SHP77 treated with DMSO at 0.1 percent for 48 hours (cell line): ENCODE measurements around the gene TMEM273.

Source experiments
- DNase-seq: peaks from one replicate; lab custom pipeline; 2025; lab: John Stamatoyannopoulos, UW

The TMEM273 gene, protein sequence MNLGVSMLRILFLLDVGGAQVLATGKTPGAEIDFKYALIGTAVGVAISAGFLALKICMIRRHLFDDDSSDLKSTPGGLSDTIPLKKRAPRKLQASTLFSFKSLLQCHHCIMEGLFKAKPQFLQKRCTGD

DNA sequence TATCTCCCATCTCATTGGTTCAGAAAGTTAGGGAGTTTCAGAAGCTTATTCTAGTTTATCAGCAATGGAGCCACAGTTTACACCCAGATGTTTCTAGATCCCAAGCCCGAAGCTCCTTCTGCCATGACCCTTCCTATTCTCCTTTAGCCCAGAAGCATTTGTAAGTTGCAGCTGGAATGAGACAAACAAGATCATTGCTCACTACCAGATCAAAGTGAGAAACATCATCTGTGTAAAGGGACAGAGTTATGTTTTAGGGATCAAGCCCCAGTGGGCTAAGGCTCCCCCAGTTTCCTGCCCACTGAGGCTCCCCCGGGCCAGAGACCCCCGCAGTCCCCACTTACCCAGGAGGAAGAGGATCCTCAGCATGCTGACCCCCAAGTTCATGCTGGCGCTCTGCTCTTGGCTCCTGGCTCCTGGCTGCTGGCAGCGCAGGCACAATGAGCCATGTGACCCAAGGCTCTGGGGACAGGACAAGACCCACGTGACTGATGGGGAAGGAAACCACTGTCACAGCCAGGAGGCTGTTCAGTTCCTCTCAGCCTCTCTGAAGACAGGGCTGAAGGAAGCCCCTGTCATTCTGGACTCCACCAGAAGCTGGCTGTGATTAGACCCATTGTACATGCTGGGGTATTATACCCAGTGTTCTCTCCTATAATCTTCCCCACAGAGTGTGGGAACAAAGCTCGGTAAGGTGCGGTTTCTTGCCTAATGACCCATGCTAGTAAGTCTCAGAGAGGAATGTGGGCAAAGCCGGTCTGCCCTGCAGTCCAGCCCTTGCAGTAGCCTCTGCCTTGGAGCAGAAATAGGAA, at the start of gene TMEM273:
TMEM273 (minus strand) TSS at position 442 of the 812 bp plus-strand sequence; CDS start at position 387, 55 bp downstream.
- no peak for DNase-seq

- DNase-seq: no peak
Observed at GRCh38 chr10:49237985-49238384, 49.8 kb upstream of the TMEM273 start.

DNA sequence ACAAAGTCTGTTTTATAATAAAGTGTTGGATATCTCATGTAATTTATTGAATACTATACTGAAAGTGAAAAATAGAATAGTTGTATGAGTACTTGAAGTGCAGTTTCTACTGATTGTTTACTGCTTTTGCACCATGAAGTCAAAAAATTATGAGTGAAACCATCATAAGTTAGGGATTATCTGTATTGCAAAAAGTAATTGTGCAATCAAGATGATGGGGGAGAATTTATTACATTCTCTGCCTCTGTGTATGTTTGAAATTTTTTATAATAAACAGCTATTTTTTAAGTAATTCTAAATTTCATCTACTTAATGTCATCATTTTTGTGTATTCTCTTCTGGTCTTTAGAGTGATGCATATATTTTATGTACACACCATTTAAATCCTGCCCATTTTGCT, 47.2 kb upstream of the TMEM273 start:
- DNase-seq: no peak

DNA sequence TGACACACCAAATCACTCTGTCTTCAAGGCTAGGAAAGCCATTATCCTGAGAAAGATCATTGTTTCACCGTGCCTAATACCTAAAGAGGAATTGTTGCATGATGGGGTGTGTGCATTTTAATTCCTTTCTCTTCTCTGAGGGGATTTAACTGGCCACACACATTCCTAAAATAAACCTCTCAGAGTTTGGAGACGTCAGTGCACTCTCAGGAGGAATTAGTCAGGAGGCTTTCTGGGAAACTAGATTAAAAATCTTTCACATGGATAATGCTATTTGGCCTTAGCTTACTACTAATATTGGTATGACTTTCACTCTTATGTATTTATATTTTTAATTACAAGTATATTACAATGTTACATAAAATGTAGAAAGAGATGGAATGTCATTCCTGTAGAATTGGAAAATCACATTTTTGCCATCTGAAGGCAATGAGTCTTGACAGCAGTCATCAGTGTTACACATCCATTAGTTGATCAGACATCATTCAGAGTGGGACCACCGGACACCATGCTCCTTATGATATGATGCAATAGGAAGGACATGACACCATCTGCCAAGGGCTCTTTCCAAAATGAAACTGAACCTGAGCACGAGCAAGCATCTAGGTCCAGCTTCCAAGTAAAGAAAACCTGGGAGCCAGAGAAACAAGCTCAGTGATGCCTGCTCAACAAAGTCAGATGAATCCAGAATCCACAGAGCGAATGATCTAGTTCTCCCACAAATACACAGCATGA, 43.1 kb upstream of the TMEM273 start:
- DNase-seq: no peak

- no peak for DNase-seq
Observed at GRCh38 chr10:49230004-49230403, 41.8 kb upstream of the TMEM273 start.

GRCh38 chr10:49228677-49229076, 40.5 kb upstream of the TMEM273 start:
- no peak for DNase-seq

DNA sequence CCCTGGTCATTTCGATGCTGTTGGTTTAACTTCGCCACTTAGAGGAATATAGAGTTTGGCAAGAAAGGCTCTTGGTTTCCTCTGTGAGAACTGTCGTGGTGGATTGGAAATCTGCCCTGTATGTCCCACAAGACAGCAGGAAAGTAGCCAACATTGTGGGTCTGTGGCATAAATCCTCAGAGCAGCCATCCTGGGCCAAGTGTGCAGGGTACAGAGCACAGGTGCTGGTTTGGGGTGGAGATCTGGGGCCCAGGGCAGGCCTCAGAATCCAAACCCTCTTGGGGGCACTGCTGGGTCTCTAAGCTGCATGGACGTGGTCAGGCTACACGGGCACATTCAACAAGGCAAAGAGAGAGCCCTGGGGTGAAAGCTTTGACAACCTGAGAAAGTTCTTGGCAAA, 39.2 kb upstream of the TMEM273 start:
- no peak for DNase-seq

DNA sequence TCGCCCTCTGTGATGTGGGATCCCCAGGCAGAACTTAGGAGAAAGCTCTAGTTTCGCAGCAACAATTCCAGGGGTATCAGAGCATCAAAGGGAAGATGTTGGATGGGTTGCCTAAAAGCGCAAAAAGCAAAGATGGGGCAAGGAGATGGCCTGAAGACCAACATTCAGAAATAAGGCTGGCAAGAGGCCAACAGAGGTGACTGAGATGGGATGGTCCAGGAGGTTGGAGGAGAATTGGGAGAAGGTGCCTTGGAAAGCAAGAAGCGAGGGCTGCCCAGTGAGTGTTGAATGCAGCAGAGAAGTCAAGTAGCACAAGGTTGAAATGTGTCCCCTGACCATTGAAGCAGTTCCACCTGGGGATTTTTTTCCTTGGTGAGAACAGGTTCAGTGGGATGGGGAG, 38.4 kb upstream of the TMEM273 start:
- no peak for DNase-seq

GRCh38 chr10:49225218-49225876, 37.2 kb upstream of the TMEM273 start:
- DNase-seq: no peak

DNA sequence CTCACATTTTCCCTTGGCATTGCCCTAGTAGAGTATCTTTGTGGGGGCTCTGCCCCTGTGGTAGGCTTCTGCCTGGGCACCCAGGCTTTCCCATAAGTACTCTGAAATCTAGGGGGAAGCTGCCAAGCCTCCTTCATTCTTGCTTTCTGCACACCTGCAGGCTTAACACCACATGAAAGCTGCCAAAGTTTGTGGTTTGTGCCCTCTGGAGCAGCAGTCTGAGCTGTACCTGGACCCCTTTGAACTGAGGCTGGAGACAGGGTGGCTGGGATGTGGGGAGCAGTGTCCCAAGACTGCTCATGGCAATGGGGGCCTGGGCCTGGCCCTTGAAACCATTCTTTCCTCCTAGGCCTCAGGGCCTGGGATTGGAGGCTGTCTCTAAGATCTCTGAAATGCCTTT, 35.0 kb upstream of the TMEM273 start:
- DNase-seq: no peak

- DNase-seq: no peak
Observed at GRCh38 chr10:49222170-49222569, 34.0 kb upstream of the TMEM273 start.

DNA sequence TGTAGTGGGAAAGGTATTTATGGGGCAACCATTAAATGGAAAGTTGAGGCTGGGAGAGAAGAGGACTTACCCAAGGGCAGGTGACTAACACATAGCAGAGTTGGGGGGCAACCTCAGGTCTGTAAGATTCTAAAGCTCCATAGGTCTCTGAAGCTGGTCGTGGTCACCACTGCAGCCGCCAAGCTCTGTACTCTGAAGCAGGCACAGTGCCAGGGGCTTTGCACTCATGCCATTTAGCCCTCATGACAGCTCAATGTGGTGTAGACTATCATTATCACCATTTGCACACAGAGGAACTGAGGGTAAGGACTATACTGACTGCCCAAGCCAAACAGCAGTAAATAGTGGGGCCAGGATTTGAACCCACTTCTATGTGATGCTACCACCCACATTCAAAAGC, 32.5 kb upstream of the TMEM273 start:
- no peak for DNase-seq

DNA sequence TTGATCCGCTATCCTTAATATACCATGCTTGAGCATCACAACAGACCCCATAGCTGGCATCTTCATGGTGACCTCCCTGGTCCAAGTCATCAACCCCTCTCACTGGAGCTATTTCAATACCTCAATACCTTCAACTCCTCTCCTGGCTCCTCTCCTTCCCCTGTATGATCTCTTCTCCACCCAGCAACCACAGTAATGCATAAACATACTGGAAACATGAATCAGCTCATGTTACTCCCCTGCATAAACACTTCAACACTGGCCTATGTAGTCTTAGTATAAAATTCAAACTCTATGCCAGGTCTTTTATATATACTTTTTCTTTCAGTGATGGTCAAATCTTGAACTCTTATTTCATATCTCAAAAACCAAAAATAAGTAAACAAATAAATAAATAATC, 31.8 kb upstream of the TMEM273 start:
- no peak for DNase-seq

GRCh38 chr10:49219248-49219647, 31.1 kb upstream of the TMEM273 start:
- no peak for DNase-seq

DNA sequence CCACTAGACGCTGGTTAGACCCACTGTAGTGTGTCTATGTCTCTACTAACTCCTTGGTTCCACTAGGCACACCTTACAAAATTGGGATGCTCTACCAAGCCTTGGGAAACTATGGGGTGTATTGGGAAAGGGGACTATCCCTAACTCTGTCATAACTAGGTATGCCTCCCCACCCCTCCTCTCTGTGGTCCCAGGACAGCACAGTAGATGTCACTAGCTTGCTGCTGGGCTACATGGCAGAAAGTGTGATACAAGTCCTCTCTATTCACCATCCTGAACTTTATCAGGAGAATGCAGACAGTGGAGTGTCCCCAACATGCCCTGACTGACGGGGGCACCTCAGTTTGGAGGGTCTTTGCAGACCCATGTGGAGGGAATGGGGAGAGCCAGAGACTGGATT, 30.3 kb upstream of the TMEM273 start:
- no peak for DNase-seq

DNA sequence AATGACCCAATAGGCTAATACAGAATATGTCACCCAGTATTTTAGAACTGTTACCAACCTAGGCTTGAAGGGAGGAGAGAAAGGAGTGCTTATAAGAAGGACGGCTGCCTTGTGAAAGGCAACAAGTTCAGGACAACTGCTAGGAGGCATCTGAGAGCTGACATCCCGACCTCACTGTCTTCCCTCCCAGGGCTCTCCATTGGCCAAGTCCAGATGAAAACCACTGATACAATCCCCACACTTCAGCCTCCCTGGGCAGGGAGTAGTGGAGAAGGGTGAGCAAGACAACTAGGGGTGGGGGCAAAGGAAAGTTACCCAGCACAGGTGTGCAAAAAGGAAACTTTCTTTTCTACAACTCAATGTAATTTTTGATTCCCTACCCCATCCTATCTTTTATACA, 29.5 kb upstream of the TMEM273 start:
- no peak for DNase-seq

DNA sequence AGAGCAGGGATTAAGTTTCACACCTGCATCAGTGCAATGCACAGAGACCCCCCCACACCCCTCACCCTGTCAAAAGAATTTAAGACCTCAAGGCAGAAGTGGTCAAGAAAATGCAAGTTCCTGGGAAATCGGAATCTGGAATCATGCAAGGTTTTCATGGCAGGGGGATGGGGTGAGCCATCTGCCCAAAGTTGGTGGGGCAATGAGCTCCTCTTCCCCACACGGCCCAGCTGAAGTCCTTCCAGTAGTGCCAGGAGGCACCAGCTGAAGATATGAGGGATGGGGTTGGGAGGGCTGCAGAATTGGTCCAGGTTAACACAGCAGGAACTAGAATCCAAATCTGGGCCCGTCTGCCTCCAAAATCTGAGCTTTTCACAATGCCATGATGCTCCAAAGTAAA, 25.0 kb upstream of the TMEM273 start:
- no peak for DNase-seq

DNA sequence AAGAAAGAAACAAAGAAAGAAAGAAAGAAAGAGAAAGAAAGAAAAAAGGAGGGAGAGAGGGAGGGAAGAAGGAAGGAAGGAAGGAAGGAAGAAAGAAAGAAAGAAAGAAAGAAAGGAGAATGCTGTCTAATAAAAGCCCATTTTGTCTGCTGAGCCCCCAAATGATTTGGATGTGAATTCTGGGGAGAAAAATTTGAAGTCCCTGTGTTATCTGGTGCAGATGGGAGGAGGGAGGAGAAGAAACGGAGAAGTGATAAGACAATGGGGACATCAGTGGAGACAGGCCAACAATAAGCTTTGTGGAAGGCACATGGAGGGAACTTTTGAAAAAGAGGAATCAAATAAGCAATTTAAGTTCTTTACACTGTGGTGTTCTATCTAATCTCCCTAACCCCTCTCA, 24.6 kb upstream of the TMEM273 start:
- no peak for DNase-seq

- DNase-seq: no peak
Observed at GRCh38 chr10:49212076-49212475, 23.9 kb upstream of the TMEM273 start.

DNA sequence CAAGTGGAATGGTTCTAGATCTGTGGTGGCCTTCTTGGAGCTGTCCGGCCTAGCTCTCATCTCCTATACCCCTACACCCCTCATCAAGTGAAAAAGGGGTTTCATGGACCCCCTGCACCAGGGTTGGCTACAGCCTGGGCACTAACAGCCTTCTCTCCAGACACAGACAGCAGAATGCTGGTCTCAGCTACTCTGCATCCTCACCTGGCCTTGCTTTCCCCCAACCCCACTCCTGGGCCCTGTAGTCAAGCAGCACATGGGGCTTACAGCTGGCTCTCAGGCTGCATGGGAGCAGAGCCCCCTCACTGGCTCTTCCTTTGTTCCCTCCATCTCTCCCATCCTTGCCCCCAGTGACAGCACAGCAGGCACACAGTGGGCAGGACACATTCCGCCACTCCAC, 20.8 kb upstream of the TMEM273 start:
- no peak for DNase-seq

DNA sequence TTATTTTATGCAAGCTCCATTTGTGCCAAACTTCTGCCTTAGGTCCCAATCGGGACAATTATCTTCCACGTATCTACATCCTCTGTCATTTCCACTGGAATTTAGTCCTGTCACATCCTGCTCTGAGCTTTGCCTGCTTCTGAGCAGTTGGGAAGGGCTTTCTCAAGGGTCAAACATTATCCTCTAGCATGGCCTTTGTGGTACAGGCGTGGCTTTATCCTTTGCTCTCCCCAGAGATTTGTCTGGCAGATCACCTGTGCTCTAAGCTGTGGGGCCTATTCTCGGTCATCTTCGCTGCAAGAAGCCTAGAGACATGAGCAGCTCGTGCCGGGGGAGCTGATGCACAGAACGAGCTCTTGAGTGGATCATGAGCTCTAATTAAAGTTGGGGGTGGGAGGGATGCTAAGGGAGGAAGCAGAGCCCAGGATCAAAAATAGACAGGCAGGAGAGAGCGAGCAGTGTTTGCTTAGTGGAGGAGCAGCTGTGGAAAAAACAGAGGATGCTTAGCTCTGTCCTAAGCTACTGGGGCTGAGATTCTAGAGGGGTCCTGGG, 19.8 kb upstream of the TMEM273 start:
- no peak for DNase-seq

DNA sequence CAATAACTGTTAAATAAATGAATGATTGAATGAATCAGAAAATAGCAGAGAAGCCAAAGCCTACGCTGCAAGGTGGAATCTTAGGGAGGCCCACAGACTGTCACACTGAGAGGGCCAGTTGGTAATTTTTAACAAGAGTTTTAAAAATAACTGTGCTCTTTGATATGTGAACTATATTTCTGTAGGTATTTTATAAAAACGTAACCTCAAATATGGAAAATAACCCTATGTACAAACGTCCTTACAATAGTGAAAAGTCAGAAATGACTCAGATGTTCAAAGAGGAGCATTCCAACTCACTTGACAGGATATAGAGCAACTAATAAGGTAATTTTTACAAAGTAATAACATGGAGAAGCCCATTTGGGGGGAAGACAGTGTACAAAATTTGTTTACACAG, 18.9 kb upstream of the TMEM273 start:
- no peak for DNase-seq
